ENCODE results near the gene TMEM150C.

TMEM150C gene

DNA sequence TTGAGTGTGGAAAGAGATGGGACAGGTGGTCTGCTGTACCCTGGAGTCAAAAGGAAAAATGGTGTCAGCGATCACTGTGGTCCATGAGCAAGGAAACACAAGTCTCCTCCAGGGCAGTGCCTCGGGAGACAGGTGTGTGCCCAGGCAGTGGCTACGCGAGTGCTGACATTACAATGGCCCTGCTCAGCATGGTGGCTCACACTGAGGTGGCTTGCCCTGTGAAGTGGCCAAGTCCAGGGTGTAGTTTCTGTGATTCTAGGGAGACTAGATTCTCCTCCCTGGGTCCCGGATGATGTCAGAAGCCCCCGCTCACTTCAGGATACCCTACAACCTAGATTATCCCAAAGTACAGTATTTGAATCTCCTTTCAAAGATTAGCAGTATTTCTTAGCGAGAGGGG lies 44.8 kb upstream of the TMEM150C start:
- no peak overlapping the region for H3K4me2 ChIP-seq (ENCODE audit: low read depth, low read length, poor library complexity, severe bottlenecking)
- H3K4me1 ChIP-seq (ENCODE audit: insufficient read depth, low read length, poor library complexity, severe bottlenecking): no peaks in the 10 kb centered on the region
- no peak overlapping the region for H2AFZ ChIP-seq (ENCODE audit: low read length)
- no peak overlapping the region for H3K4me3 ChIP-seq (ENCODE audit: low read length, poor library complexity, severe bottlenecking)
- no peaks in the 10 kb centered on the region for H3K79me2 ChIP-seq (ENCODE audit: insufficient read depth, low read length)
- no peaks in the 10 kb centered on the region for H3K9me2 ChIP-seq (replicated peaks; ENCODE audit: low read depth, low read length)
- H4K20me1 ChIP-seq (ENCODE audit: insufficient read depth, low read length, poor library complexity, severe bottlenecking): no peaks in the 10 kb centered on the region
- no peaks in the 10 kb centered on the region for H3K36me3 ChIP-seq (ENCODE audit: insufficient read depth, low read length)
- H3K9me3 ChIP-seq (ENCODE audit: insufficient read depth, low read depth, low read length): no peaks in the 10 kb centered on the region
- H3F3A ChIP-seq (ENCODE audit: low read depth): no peaks in the 10 kb centered on the region
- no peaks in the 10 kb centered on the region for H3K27me3 ChIP-seq (ENCODE audit: insufficient read depth, low read length, poor library complexity, severe bottlenecking)
- no peak overlapping the region for H3K9ac ChIP-seq (ENCODE audit: low read depth, low read length, poor library complexity, severe bottlenecking)
- TF ChIP-seq EZH2phosphoT487 (IDR thresholded peaks at IDR 0.05; ENCODE audit: borderline replicate concordance) (no peak), CTCF (conservative IDR thresholded peaks at IDR 0.05; ENCODE audit: low read length) (no peak)

GRCh38 chr4:82604522-82604921 lies 42.7 kb upstream of the TMEM150C start:
- Histone ChIP-seq H3K79me2 (ENCODE audit: insufficient read depth, low read length) (no peaks in the 10 kb centered on the region), H3K9ac (ENCODE audit: low read depth, low read length, poor library complexity, severe bottlenecking) (no peak overlapping the region), H4K20me1 (ENCODE audit: insufficient read depth, low read length, poor library complexity, severe bottlenecking) (no peaks in the 10 kb centered on the region), H3K4me2 (ENCODE audit: low read depth, low read length, poor library complexity, severe bottlenecking) (no peak overlapping the region), H3K4me1 (ENCODE audit: insufficient read depth, low read length, poor library complexity, severe bottlenecking) (no peaks in the 10 kb centered on the region), H3F3A (ENCODE audit: low read depth) (no peaks in the 10 kb centered on the region), H3K9me2 (replicated peaks; ENCODE audit: low read depth, low read length) (no peaks in the 10 kb centered on the region), H3K4me3 (ENCODE audit: low read length, poor library complexity, severe bottlenecking) (no peak overlapping the region), H2AFZ (ENCODE audit: low read length) (no peak overlapping the region), H3K36me3 (ENCODE audit: insufficient read depth, low read length) (no peaks in the 10 kb centered on the region), H3K27me3 (ENCODE audit: insufficient read depth, low read length, poor library complexity, severe bottlenecking) (no peaks in the 10 kb centered on the region), H3K9me3 (ENCODE audit: insufficient read depth, low read depth, low read length) (no peaks in the 10 kb centered on the region)
- TF ChIP-seq CTCF (conservative IDR thresholded peaks at IDR 0.05; ENCODE audit: low read length) (no peak), EZH2phosphoT487 (IDR thresholded peaks at IDR 0.05; ENCODE audit: borderline replicate concordance) (no peak)

DNA sequence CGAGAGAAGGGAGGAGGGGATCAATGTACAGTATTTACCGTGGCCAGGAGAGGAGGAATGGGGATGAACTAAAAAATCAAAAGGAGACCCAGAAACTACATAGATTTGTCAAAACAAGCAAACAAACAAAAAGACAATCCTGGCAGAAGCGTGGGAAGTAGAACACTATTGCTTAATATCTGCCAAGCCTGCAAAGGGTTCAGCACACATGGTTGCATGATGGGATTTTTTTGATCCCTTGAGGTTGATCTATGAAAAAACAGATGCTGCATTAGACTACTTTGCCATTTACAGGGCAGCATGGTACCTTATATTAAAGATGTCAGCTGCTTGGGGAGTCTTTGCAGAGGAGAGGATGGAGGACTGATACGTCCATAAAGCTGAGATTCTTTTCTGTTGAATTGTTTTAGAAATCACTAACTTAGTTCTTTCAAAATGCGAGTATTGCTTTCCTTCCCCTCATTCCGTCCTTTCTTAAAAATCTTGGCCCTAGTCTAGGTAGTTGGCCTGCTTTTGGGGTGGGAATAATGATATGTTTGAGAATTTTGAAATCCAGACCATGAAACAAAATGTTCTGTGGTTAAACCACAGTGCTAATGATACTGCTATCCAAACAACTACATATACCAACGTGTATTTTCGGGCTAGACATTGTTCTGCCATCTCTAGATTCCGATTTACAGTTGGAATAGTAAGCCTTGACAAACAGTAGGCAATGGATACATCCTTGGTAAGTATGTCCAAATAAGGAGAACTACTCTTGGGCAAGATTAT lies 39.6 kb upstream of the TMEM150C start:
- H2AFZ ChIP-seq (ENCODE audit: low read length): no peak overlapping the region
- no peak overlapping the region for H3K9ac ChIP-seq (ENCODE audit: low read depth, low read length, poor library complexity, severe bottlenecking)
- TF ChIP-seq CTCF (conservative IDR thresholded peaks at IDR 0.05; ENCODE audit: low read length): no peak
- TF ChIP-seq EZH2phosphoT487 (IDR thresholded peaks at IDR 0.05; ENCODE audit: borderline replicate concordance): no peak

More for the DNA sequence above, 39.6 kb upstream of the TMEM150C start:
- Histone ChIP-seq H3K27me3 (ENCODE audit: insufficient read depth, low read length, poor library complexity, severe bottlenecking) (no peaks in the 10 kb centered on the region), H3K4me1 (ENCODE audit: insufficient read depth, low read length, poor library complexity, severe bottlenecking) (no peaks in the 10 kb centered on the region), H4K20me1 (ENCODE audit: insufficient read depth, low read length, poor library complexity, severe bottlenecking) (no peaks in the 10 kb centered on the region), H3K4me3 (ENCODE audit: low read length, poor library complexity, severe bottlenecking) (no peak overlapping the region), H3F3A (ENCODE audit: low read depth) (no peaks in the 10 kb centered on the region), H3K36me3 (ENCODE audit: insufficient read depth, low read length) (no peaks in the 10 kb centered on the region), H3K4me2 (ENCODE audit: low read depth, low read length, poor library complexity, severe bottlenecking) (no peak overlapping the region), H3K79me2 (ENCODE audit: insufficient read depth, low read length) (no peaks in the 10 kb centered on the region), H3K9me2 (replicated peaks; ENCODE audit: low read depth, low read length) (no peaks in the 10 kb centered on the region), H3K9me3 (ENCODE audit: insufficient read depth, low read depth, low read length) (no peaks in the 10 kb centered on the region)

Data from Loucy (cell line).